H1 (cell line): ENCODE measurements around the gene NID2. TPM values are rescaled to one million over a fixed set of nuclear protein-coding genes. Genes with fewer than 3 reads are reported as not detected.
A peak's percentile ranks its signal among the peaks of the same experiment; 100 is the strongest.

Experiments
- GTF2F1 ChIP-seq: IDR thresholded peaks from 2 replicates; pipeline ENCODE4 v1.6.1; 2012; ENCODE audit warnings: low read depth, low read length, improper control_type of control experiment, borderline replicate concordance
- HDAC6 ChIP-seq: IDR thresholded peaks from one replicate; pipeline ENCODE4 v1.7.1; 2012; ENCODE audit warnings: low read depth, mild to moderate bottlenecking, inconsistent platforms, low read length, moderate library complexity
- PHF8 ChIP-seq: fragments of 200-600 bp; sonication (generic); conservative IDR thresholded peaks from 2 replicates; pipeline ENCODE4 v1.7.1; 2012; ENCODE audit warnings: low read depth, mild to moderate bottlenecking, inconsistent platforms, low read length, moderate library complexity
- POLR2AphosphoS5 ChIP-seq: IDR thresholded peaks from 2 replicates; pipeline ENCODE4 v1.6.1; 2011; ENCODE audit warnings: low read depth, low read length
- RAD21 ChIP-seq, 2 experiments: IDR thresholded peaks in 1 of 2; conservative IDR thresholded peaks in 1 of 2; 2 replicates each; pipeline ENCODE4 v1.6.1; 2011; ENCODE audit warnings: low read depth in 2 of 2, low read length in 2 of 2, improper control_type of control experiment in 1 of 2, inconsistent platforms in 1 of 2, mild to moderate bottlenecking in 1 of 2, moderate library complexity in 1 of 2
- SUZ12 ChIP-seq: fragments of 200-600 bp; sonication (generic); IDR thresholded peaks from 2 replicates; pipeline ENCODE4 v1.6.1; 2012; ENCODE audit warnings: mild to moderate bottlenecking, inconsistent platforms, low read length, moderate library complexity, mixed read lengths
- TEAD4 ChIP-seq: IDR thresholded peaks from 2 replicates; pipeline ENCODE4 v1.6.1; 2012; ENCODE audit warnings: low read depth, low read length, inconsistent platforms, mixed read lengths
- polyA plus RNA-seq, 7 experiments: library from polyadenylated mRNA; depleted of rRNA in 3 of 7; stranded (reverse) in 5 of 7; unstranded in 2 of 7; fragments of >200 nt in 5 of 7; fragments of 200-250 nt in 2 of 7; gene quantifications; 1 replicate in 5 of 7; 2 replicates in 1 of 7; 4 replicates in 1 of 7; pipeline versions ENCODE4 v1.2.1 to v1.2.3, GENCODE V29; 2011 to 2013; ENCODE audit warnings: missing spikeins in 2 of 7, mixed read lengths in 2 of 7
- total RNA-seq: library from RNA; stranded (reverse); fragmentation: NEBNext Ultra II Directional; extraction: Animal tissue kit (Norgen Biotek cat#: 25700); gene quantifications from 2 replicates; pipeline ENCODE4 v1.2.1, GENCODE V29; 2021

NID2 gene
- total and polyA plus RNA-seq, 2 of the 8 experiments (the other 6 are each of a cell fraction or from before 2014, with no cell fraction given) = 6.1 to 12.6 TPM

DNA sequence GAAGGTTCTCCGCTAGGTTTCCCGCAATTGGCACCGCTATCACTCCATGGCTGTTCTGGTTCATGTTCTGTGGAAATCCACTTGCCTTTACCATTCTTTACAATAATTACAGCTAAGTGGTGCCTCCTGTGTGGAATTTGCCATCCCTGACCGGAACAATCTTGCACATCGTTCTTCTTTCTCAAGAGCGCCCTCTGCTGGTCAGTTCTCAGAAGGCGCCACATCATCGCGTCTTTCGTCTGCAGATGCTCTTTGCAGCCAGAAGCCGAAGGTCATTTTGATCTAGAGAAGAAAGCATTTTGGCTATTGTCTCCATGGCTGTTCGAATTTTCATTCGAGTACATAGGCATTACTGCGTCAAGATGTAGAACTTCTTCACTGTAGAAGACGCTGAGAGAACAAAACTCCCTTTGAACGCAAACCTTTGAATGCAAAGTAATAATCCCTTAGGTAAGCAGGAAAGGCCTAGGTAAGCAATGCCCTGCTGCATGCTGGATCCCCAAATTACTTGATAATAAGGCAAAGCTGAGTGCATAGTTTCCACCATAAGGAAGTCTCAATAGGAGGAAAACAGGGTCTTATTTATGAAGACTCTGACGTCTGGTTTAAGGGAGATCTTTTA is 89.7 kb downstream of the NID2 start (continued):
- peak; percentile 84 to 88 for TF ChIP-seq RAD21 (IDR thresholded peaks at IDR 0.05 in 1 of 2, conservative IDR thresholded peaks at IDR 0.05 in 1 of 2; ENCODE audit: low read depth in 2 of 2, low read length in 2 of 2)
- TF ChIP-seq TEAD4 = peak; percentile 52
- no peak for TF ChIP-seq GTF2F1
- TF ChIP-seq HDAC6 = no peak
- no peak for TF ChIP-seq SUZ12
- TF ChIP-seq POLR2AphosphoS5 = no peak
- TF ChIP-seq PHF8 = no peak
- TF ChIP-seq, all 59 proteins: peak for 5
